GM23248 (cell line): ENCODE measurements around the gene CAB39.

Source experiments
- EZH2 ChIP-seq: fragments of 200-600 bp; sonication (generic); IDR thresholded peaks from 2 replicates; pipeline ENCODE4 v1.6.1; 2018; ENCODE audit warnings: antibody characterized with exemption, mild to moderate bottlenecking; ENCODE audit not compliant: insufficient read depth, poor library complexity, severe bottlenecking
- EZH2phosphoT487 ChIP-seq: fragments of 200-600 bp; sonication (generic); IDR thresholded peaks from 2 replicates; pipeline ENCODE4 v1.6.1; 2018; ENCODE audit warnings: antibody characterized with exemption, moderate library complexity, mild to moderate bottlenecking, low read depth; ENCODE audit not compliant: insufficient read depth

DNA sequence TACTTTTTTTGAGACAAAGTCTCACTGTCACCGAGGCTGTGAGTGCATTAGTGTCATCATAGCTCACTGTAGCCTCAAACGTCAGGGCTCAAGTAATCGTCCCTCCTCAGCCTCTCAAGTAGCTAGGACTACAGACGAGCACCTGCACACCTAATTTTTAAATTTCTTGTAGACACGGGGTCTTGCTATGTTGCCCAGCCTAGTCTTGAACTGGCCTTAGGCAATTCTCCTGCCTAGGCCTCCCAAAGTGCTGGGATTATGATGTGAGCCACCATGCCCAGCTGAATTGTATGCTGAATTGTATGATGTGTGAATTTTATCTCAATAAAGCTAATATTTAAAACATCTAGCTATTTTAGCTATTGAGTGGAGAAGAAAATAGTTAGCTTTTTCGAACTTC, 18.9 kb downstream of the CAB39 start:
- TF ChIP-seq EZH2, result no peak
- TF ChIP-seq EZH2phosphoT487, result no peak
